Neural progenitor cell (in vitro differentiated cells): ENCODE data around the gene NTMT1.

ENCODE experiments used
- CTCF ChIP-seq: fragments of 200-600 bp; sonication (generic); IDR thresholded peaks from 2 replicates; pipeline ENCODE4 v1.5.1; 2017; ENCODE audit warnings: antibody characterized with exemption, mild to moderate bottlenecking
- EZH2 ChIP-seq: fragments of 200-600 bp; sonication (generic); IDR thresholded peaks from 2 replicates; pipeline ENCODE4 v1.6.1; 2017; ENCODE audit warnings: antibody characterized with exemption, mild to moderate bottlenecking, moderate library complexity

GRCh38 chr9:129597355-129598088 lies 28.4 kb upstream of the NTMT1 start:
- TF ChIP-seq CTCF (no peak), EZH2 (peak; percentile 32)
